ENCODE results near the gene GAS2L3. TPM values are rescaled to one million over a fixed set of nuclear protein-coding genes. Genes with fewer than 3 reads are reported as not detected.

The GAS2L3 gene
- total and polyA plus RNA-seq, 2 of the 8 experiments (the other 6 are each of a cell fraction or from before 2014, with no cell fraction given) = 2.1 to 19.3 TPM

- DNase-seq (ENCODE audit: low read depth in 1 of 2, low spot score in 2 of 2) (no peak), FAIRE-seq (no peak)
- Histone ChIP-seq H3K14ac (ENCODE audit: insufficient read length) (no peak overlapping the region), H3K36me3 (ENCODE audit: control insufficient read depth in 2 of 4, insufficient read depth in 4 of 4, low read length in 3 of 4) (peaks cover 0 to 2% (median 0%) of the 10 kb centered on the region in 4 experiments; a peak in 1 of 8 replicates), H2BK15ac (ENCODE audit: low read length) (no peak overlapping the region), H2AFZ (ENCODE audit: low read length) (no peak overlapping the region), H2BK5ac (ENCODE audit: low read depth, low read length) (no peak overlapping the region), H3K79me2 (ENCODE audit: control insufficient read depth in 1 of 2, insufficient read depth in 2 of 2, low read length in 2 of 2) (no peaks in the 10 kb centered on the region), H4K20me1 (replicated peaks in 1 of 2; ENCODE audit: control insufficient read depth in 1 of 2, insufficient read depth in 2 of 2, low read length in 2 of 2) (peaks cover 0 to 2% of the 10 kb centered on the region in 2 experiments), H4K8ac (ENCODE audit: extremely low read depth, insufficient read depth, low read length) (no peak overlapping the region; the same call in 1 of the 2 replicates), H4K91ac (replicated peaks; ENCODE audit: insufficient read length, low read length) (no peak overlapping the region), H3K27me3 (replicated peaks in 1 of 4; ENCODE audit: control insufficient read depth in 3 of 4, extremely low read depth in 1 of 4, insufficient read depth in 3 of 4, low read length in 3 of 4) (no peaks in the 10 kb centered on the region), H3K4ac (replicated peaks; ENCODE audit: insufficient read length, low read depth, low read length) (no peak overlapping the region), H3K9me3 (ENCODE audit: insufficient read depth in 2 of 2, low read depth in 1 of 2, low read length in 1 of 2) (no peaks in the 10 kb centered on the region), H3K23me2 (ENCODE audit: low read depth, low read length) (no peaks in the 10 kb centered on the region), H3K27ac (ENCODE audit: low read depth, low read length) (no peak overlapping the region), H3K79me1 (ENCODE audit: low read depth, low read length) (no peaks in the 10 kb centered on the region), H3K23ac (ENCODE audit: insufficient read length) (no peak overlapping the region), H4K5ac (ENCODE audit: insufficient read length, low read depth, low read length) (no peak overlapping the region), H3K4me1 (replicated peaks in 1 of 4; ENCODE audit: control insufficient read depth in 3 of 4, insufficient read depth in 4 of 4, low read length in 3 of 4) (peaks cover 0 to 2% (median 0%) of the 10 kb centered on the region in 4 experiments; a peak in 1 of 7 replicates), H3K9ac (replicated peaks in 1 of 4; ENCODE audit: extremely low read depth in 1 of 4, low read depth in 3 of 4, low read length in 3 of 4) (no peak overlapping the region), H3K18ac (ENCODE audit: extremely low read depth, low read length) (no peak overlapping the region), H2BK120ac (replicated peaks; ENCODE audit: low read depth, low read length) (no peak overlapping the region), H3K56ac (replicated peaks; ENCODE audit: insufficient read length, low read depth, low read length) (no peak overlapping the region), H2BK20ac (ENCODE audit: low read length) (no peak overlapping the region), H2AK5ac (ENCODE audit: low read depth, low read length) (no peak overlapping the region), H3K4me2 (ENCODE audit: insufficient read depth in 1 of 2, low read depth in 2 of 2, low read length in 2 of 2) (no peak overlapping the region), H2BK12ac (ENCODE audit: low read depth, low read length) (no peak overlapping the region), H3K4me3 (ENCODE audit: extremely low read depth in 1 of 4, insufficient read depth in 2 of 4, low read depth in 3 of 4, low read length in 4 of 4) (no peak overlapping the region)
- POLR2A ChIA-PET (ENCODE audit: partially characterized antibody) = interaction anchor here (0.7 kb wide), 1 partner anchor 35 kb away, joined by 3 read pairs; the partner anchor contains the start of gene GAS2L3
- WGBS, 2 experiments (ENCODE audit: extremely low coverage in 1 of 2, insufficient coverage in 1 of 2, insufficient read length in 1 of 2, insufficient replicate concordance in 2 of 2, low coverage in 1 of 2, low lambda C conversion rate in 2 of 2, missing lambda C conversion rate in 1 of 2) = 100% methylated on average over 1 of the region's 1 CpG; no CpG with 5 or more reads in 1 of the 2 experiments
- CTCF ChIA-PET (ENCODE audit: partially characterized antibody) = interaction anchor here (1.4 kb wide), 2 partner anchors 15 to 43 kb away, joined by 3 to 7 read pairs; no protein-coding TSS in a partner anchor
- no peak for TF ChIP-seq CHD2 (IDR thresholded peaks at IDR 0.05; ENCODE audit: low read length)
- no peak for TF ChIP-seq CEBPB (IDR thresholded peaks at IDR 0.05; ENCODE audit: low read depth, low read length)
Measured at GRCh38 chr12:100608776-100609175, 35.3 kb downstream of the GAS2L3 start.
